GM18873 (cell line): Measurements from ENCODE around the gene RRN3.
"Not testable (repeated sequence)": the region's sequence is repeated elsewhere in the genome, so short reads cannot be mapped to it uniquely, and the experiment has no call there.

Source experiments
- ATAC-seq: cut with Tn5 transposase; IDR thresholded peaks from one replicate; pipeline ENCODE4 v1.9.1; 2021; ENCODE audit warnings: mild to moderate bottlenecking, moderate library complexity, moderate number of reproducible peaks; ENCODE audit not compliant: unreplicated experiment, low FRiP score

RRN3 gene

GRCh38 chr16:15099366-15099909, 5.4 kb upstream of the RRN3 start:
- ATAC-seq: not testable (repeated sequence)

- ATAC-seq: not testable (repeated sequence)
Observed at GRCh38 chr16:15096583-15096972, 2.5 kb upstream of the RRN3 start.

GRCh38 chr16:15093571-15093954, 509 bp downstream of the RRN3 start:
- not testable (repeated sequence) for ATAC-seq

- ATAC-seq: not testable (repeated sequence)
Observed at GRCh38 chr16:15090663-15091269, 3.3 kb downstream of the RRN3 start.

GRCh38 chr16:15082788-15083187, 11.3 kb downstream of the RRN3 start:
- not testable (repeated sequence) for ATAC-seq

GRCh38 chr16:15080883-15081282, 13.2 kb downstream of the RRN3 start:
- ATAC-seq: not testable (repeated sequence)

GRCh38 chr16:15076161-15076560, 17.9 kb downstream of the RRN3 start:
- ATAC-seq: not testable (repeated sequence)

- no peak for ATAC-seq
Observed at GRCh38 chr16:15073101-15073500, 21.0 kb downstream of the RRN3 start.

GRCh38 chr16:15071916-15072769, 21.9 kb downstream of the RRN3 start:
- ATAC-seq: not testable (repeated sequence)

GRCh38 chr16:15071013-15071412, 23.1 kb downstream of the RRN3 start:
- not testable (repeated sequence) for ATAC-seq

GRCh38 chr16:15066690-15067089, 27.4 kb downstream of the RRN3 start:
- not testable (repeated sequence) for ATAC-seq

- ATAC-seq: not testable (repeated sequence)
Observed at GRCh38 chr16:15065961-15066360, 28.1 kb downstream of the RRN3 start.

GRCh38 chr16:15062085-15062810, 31.8 kb downstream of the RRN3 start:
- ATAC-seq: not testable (repeated sequence)

GRCh38 chr16:15059324-15059723, 34.7 kb downstream of the RRN3 start:
- ATAC-seq: no peak

GRCh38 chr16:15057681-15058417, 36.2 kb downstream of the RRN3 start:
- no peak for ATAC-seq

GRCh38 chr16:15055141-15056053, 38.7 kb downstream of the RRN3 start:
- ATAC-seq: peak; percentile 42

GRCh38 chr16:15054357-15055140, 39.5 kb downstream of the RRN3 start:
- no peak for ATAC-seq

GRCh38 chr16:15053904-15054303, 40.2 kb downstream of the RRN3 start:
- no peak for ATAC-seq
